Measurements from ENCODE around the gene ABL2. TPM values are rescaled to one million over a fixed set of nuclear protein-coding genes. Genes with fewer than 3 reads are reported as not detected.

ABL2 gene
- total RNA-seq, 2 experiments from 2014 or later = 15.8 to 16.4 TPM

- Mint-ChIP-seq H3K36me3 (ENCODE audit: low read depth) (peaks cover 12% of the 10 kb centered on the region), H3K27ac (peak overlapping the region; percentile 92), H3K4me1 (ENCODE audit: low read depth) (peaks cover 32% of the 10 kb centered on the region), H3K9me3 (no peaks in the 10 kb centered on the region), H3K4me3 (peak overlapping the region; percentile 98), H3K27me3 (no peaks in the 10 kb centered on the region)
- Histone ChIP-seq H3K36me3 (ENCODE audit: insufficient read depth, low read length) (peaks cover 12% of the 10 kb centered on the region), H3K27me3 (ENCODE audit: control insufficient read depth in 1 of 2, insufficient read depth in 2 of 2, low read length in 2 of 2) (no peaks in the 10 kb centered on the region), H3K4me1 (ENCODE audit: insufficient read depth, low read length) (peaks cover 32% of the 10 kb centered on the region), H3K9me3 (ENCODE audit: control insufficient read depth in 1 of 2, insufficient read depth in 1 of 2, low read length in 2 of 2) (no peaks in the 10 kb centered on the region), H3K4me3 (ENCODE audit: low read length) (peak overlapping the region; percentile 82), H3K27ac (ENCODE audit: low read depth in 1 of 2, low read length in 2 of 2) (peak overlapping the region; percentile 68 to 81)
- intact Hi-C loops (cut with DNase I, micrococcal nuclease) = loop anchor here (1.0 to 5.0 kb wide), 12 partner anchors 41 to 731 kb away; partner anchors contain the start of genes FAM20B (in 1 of the 2) and SOAT1 (in 1 of the 2)
- ATAC-seq (ENCODE audit: poor library complexity) = peak; percentile 72
- ChIA-PET POLR2A (interaction anchor here (1.0 to 4.3 kb wide), 8 partner anchors 52 to 729 kb away, joined by 3 to 27 read pairs (median 3); partner anchors contain the start of genes AXDND1 and SOAT1), CTCF (interaction anchor here (0.7 to 1.6 kb wide), 4 partner anchors 78 to 734 kb away, joined by 3 to 7 read pairs (median 4); no protein-coding TSS in a partner anchor)
- TF ChIP-seq CTCF (IDR thresholded peaks at IDR 0.05) = no peak
- DNase-seq = peak in 10 of 14 experiments; percentile 9 to 86 (median 30)
These were observed 148.4 kb downstream of the ABL2 start for GRCh38 chr1:179080866-179081686.

- ChIA-PET CTCF (interaction anchor here (0.5 to 1.2 kb wide), 8 partner anchors 21 to 578 kb away, joined by 3 to 4 read pairs (median 3); no protein-coding TSS in a partner anchor), POLR2A (interaction anchor here (0.7 to 4.3 kb wide), 2 partner anchors 52 to 286 kb away, joined by 3 to 21 read pairs; partner anchors contain the start of gene AXDND1)
- Histone ChIP-seq H3K4me3 (ENCODE audit: low read length) (no peak overlapping the region), H3K4me1 (ENCODE audit: insufficient read depth, low read length) (peaks cover 29% of the 10 kb centered on the region), H3K27ac (ENCODE audit: low read depth in 1 of 2, low read length in 2 of 2) (no peak overlapping the region), H3K36me3 (ENCODE audit: insufficient read depth, low read length) (no peaks in the 10 kb centered on the region), H3K27me3 (ENCODE audit: control insufficient read depth in 1 of 2, insufficient read depth in 2 of 2, low read length in 2 of 2) (no peaks in the 10 kb centered on the region), H3K9me3 (ENCODE audit: control insufficient read depth in 1 of 2, insufficient read depth in 1 of 2, low read length in 2 of 2) (no peaks in the 10 kb centered on the region)
- H3K4me1 Mint-ChIP-seq (ENCODE audit: low read depth) = peaks cover 32% of the 10 kb centered on the region
- H3K27me3 Mint-ChIP-seq = no peaks in the 10 kb centered on the region
- peak overlapping the region; percentile 64 for H3K27ac Mint-ChIP-seq
- DNase-seq = peak in 13 of 14 experiments; percentile 18 to 83 (median 34)
- intact Hi-C loops (cut with DNase I, micrococcal nuclease) = loop anchor here (1.0 to 5.0 kb wide), 3 partner anchors 214 to 518 kb away; partner anchors contain the start of gene SOAT1 (in 1 of the 2)
- H3K9me3 Mint-ChIP-seq = no peaks in the 10 kb centered on the region
- peak; percentile 45 for ATAC-seq (ENCODE audit: poor library complexity)
- TF ChIP-seq CTCF (IDR thresholded peaks at IDR 0.05) = peak; percentile 70
- H3K4me3 Mint-ChIP-seq = peak overlapping the region; percentile 74
- H3K36me3 Mint-ChIP-seq (ENCODE audit: low read depth) = peaks cover 13% of the 10 kb centered on the region
These were observed 150.2 kb downstream of the ABL2 start for GRCh38 chr1:179079113-179079761.

- peak overlapping the region; percentile 49 for H3K27ac Mint-ChIP-seq
- H3K9me3 ChIP-seq (ENCODE audit: control insufficient read depth in 1 of 2, insufficient read depth in 1 of 2, low read length in 2 of 2) = no peaks in the 10 kb centered on the region
- ChIA-PET CTCF (interaction anchor here (1.0 kb wide), 1 partner anchor 44 kb away, joined by 4 read pairs; no protein-coding TSS in a partner anchor), POLR2A (no interaction called here)
- H3K27ac ChIP-seq (ENCODE audit: low read depth in 1 of 2, low read length in 2 of 2) = peak overlapping the region in 1 of 2 donors; percentile 10
- no peak for ATAC-seq (ENCODE audit: poor library complexity)
- no peak overlapping the region for H3K4me3 ChIP-seq (ENCODE audit: low read length)
- peaks cover 12% of the 10 kb centered on the region for H3K4me1 ChIP-seq (ENCODE audit: insufficient read depth, low read length)
- H3K9me3 Mint-ChIP-seq = no peaks in the 10 kb centered on the region
- H3K4me1 Mint-ChIP-seq (ENCODE audit: low read depth) = peaks cover 19% of the 10 kb centered on the region
- no peaks in the 10 kb centered on the region for H3K27me3 Mint-ChIP-seq
- peaks cover 21% of the 10 kb centered on the region for H3K36me3 Mint-ChIP-seq (ENCODE audit: low read depth)
- TF ChIP-seq CTCF (IDR thresholded peaks at IDR 0.05) = no peak
- DNase-seq = no peak
- H3K36me3 ChIP-seq (ENCODE audit: insufficient read depth, low read length) = peaks cover 3% of the 10 kb centered on the region
- intact Hi-C loops (cut with DNase I, micrococcal nuclease) = loop anchor here in 1 of 2 experiments (5.0 kb wide), 1 partner anchor 520 kb away; no protein-coding TSS in a partner anchor
- H3K4me3 Mint-ChIP-seq = no peak overlapping the region
- no peaks in the 10 kb centered on the region for H3K27me3 ChIP-seq (ENCODE audit: control insufficient read depth in 1 of 2, insufficient read depth in 2 of 2, low read length in 2 of 2)
These were observed 152.1 kb downstream of the ABL2 start for GRCh38 chr1:179077396-179077795.
